PC-3 (cell line): ENCODE measurements around the gene CIAO2B.

Experiments
- CTCF ChIP-seq: fragments of 300-600 bp; sonication (generic); conservative IDR thresholded peaks from 2 replicates; pipeline ENCODE4 v1.5.1; 2017; ENCODE audit warnings: antibody characterized with exemption, low read depth, mild to moderate bottlenecking, low read length
- EZH2 ChIP-seq: fragments of 300-600 bp; sonication (generic); IDR thresholded peaks from one replicate; pipeline ENCODE4 v1.6.1; 2017; ENCODE audit warnings: antibody characterized with exemption, mild to moderate bottlenecking, low read length; ENCODE audit not compliant: unreplicated experiment
- EZH2phosphoT487 ChIP-seq: fragments of 300-600 bp; sonication (generic); IDR thresholded peaks from 2 replicates; pipeline ENCODE4 v1.6.1; 2018; ENCODE audit warnings: mild to moderate bottlenecking, antibody characterized with exemption, low read length, borderline replicate concordance

GRCh38 chr16:66953462-66954096, 19.4 kb upstream of the CIAO2B start:
- TF ChIP-seq CTCF, result no peak
- no peak for TF ChIP-seq EZH2
- TF ChIP-seq EZH2phosphoT487, result no peak
